Measurements from ENCODE around the gene MROH2A.

MROH2A gene

DNA sequence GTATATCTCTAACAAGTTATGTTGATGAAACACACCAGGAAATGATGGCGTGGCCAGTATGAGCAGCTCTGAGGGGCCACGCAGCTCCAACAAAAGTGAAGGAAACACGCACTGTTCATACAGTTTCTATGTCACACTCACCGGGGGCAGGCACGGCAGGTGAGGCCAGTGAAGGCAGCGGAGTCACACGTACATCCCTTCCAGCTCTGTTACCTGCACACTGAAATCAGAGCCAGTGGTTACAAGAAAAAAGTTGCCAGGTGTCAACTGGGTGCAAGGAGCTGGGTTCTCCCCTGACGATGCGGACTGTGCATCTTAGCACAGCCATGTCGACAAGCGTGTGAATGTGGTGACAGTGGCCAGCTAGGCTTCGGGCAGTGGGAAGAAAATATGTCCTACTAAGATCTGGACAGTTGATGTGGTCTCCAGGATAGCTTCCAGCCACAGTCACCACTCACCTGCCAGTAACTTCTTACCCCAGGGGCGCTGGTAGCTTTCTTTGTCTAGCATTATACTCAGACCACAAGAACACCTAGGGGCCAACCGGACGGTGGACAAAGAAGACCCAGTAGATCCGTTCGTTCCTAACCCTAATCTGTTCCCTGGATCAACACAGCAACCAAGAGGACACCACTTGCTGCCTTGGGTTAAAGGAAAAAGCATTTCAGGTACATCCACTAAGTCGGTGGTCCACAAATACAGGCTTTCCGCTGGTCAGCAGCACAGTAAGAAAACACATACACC is 66.1 kb downstream of the MROH2A start:
- DNase-seq (ENCODE audit: low read depth) = no peak
- TF ChIP-seq, protein P1, sequence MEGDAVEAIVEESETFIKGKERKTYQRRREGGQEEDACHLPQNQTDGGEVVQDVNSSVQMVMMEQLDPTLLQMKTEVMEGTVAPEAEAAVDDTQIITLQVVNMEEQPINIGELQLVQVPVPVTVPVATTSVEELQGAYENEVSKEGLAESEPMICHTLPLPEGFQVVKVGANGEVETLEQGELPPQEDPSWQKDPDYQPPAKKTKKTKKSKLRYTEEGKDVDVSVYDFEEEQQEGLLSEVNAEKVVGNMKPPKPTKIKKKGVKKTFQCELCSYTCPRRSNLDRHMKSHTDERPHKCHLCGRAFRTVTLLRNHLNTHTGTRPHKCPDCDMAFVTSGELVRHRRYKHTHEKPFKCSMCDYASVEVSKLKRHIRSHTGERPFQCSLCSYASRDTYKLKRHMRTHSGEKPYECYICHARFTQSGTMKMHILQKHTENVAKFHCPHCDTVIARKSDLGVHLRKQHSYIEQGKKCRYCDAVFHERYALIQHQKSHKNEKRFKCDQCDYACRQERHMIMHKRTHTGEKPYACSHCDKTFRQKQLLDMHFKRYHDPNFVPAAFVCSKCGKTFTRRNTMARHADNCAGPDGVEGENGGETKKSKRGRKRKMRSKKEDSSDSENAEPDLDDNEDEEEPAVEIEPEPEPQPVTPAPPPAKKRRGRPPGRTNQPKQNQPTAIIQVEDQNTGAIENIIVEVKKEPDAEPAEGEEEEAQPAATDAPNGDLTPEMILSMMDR (IDR thresholded peaks at IDR 0.05; ENCODE audit: control insufficient read depth, extremely low read depth, insufficient read depth) = no peak
- H3K4me3 ChIP-seq (ENCODE audit: low read depth, low read length) = no peak overlapping the region

DNA sequence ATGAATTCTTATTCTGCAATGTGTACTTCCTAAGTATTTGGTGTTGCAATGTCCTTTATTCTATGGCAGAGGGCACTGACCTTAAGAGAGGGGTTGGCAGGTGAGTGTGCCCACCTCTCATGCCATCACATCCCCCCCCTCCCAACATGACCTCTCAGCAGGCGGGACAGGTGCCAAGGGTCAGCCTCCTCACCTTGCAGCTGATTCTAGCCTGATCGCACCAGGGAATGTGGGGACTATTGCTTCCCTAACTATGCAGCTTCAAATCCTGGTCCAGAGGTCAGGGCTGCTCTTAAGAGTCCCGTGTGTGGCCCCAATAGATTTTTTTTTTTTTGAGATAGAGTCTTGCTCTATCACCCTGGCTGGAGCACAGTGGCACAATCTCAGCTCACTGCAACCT is 66.7 kb downstream of the MROH2A start:
- H3K4me3 ChIP-seq (ENCODE audit: low read depth, low read length) = no peak overlapping the region
- TF ChIP-seq, protein P1 (IDR thresholded peaks at IDR 0.05; ENCODE audit: control insufficient read depth, extremely low read depth, insufficient read depth) = no peak
- DNase-seq (ENCODE audit: low read depth) = no peak

DNA sequence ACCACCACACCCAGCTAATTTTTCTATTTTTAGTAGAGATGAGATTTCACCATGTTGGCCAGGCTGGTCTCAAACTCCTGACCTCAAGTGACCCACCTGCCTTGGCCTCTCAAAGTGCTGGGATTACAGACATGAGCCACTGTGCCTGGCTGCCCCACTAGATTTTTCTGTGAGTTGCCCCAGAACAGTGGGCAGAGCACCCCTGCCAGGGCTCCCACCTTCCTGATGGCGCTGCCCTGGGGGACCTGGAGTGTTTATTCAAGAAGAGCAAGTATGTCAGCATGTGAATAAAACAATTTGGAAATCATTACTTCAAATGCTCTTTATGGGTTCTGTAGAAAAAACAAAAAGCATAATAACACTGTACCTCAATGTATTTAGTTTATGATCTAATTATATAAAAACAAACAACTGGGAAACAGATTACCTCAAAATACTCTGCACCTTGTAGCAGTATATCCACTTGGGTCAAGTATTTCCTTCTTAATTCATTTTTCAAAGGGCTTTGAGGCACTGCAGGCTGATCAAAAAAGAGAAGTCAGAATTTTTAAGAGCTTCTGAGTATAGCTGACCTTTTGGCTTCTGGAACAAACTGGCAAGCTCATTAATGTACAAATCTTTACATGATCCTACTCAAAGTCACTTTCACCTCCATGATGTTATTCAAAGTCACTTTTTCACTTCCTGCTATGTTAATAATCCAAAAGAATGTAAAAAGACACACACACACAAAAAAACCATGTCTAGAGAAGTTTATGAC is 67.4 kb downstream of the MROH2A start:
- no peak overlapping the region for H3K4me3 ChIP-seq (ENCODE audit: low read depth, low read length)
- TF ChIP-seq, protein P1 (IDR thresholded peaks at IDR 0.05; ENCODE audit: control insufficient read depth, extremely low read depth, insufficient read depth) = no peak
- no peak for DNase-seq (ENCODE audit: low read depth)

DNA sequence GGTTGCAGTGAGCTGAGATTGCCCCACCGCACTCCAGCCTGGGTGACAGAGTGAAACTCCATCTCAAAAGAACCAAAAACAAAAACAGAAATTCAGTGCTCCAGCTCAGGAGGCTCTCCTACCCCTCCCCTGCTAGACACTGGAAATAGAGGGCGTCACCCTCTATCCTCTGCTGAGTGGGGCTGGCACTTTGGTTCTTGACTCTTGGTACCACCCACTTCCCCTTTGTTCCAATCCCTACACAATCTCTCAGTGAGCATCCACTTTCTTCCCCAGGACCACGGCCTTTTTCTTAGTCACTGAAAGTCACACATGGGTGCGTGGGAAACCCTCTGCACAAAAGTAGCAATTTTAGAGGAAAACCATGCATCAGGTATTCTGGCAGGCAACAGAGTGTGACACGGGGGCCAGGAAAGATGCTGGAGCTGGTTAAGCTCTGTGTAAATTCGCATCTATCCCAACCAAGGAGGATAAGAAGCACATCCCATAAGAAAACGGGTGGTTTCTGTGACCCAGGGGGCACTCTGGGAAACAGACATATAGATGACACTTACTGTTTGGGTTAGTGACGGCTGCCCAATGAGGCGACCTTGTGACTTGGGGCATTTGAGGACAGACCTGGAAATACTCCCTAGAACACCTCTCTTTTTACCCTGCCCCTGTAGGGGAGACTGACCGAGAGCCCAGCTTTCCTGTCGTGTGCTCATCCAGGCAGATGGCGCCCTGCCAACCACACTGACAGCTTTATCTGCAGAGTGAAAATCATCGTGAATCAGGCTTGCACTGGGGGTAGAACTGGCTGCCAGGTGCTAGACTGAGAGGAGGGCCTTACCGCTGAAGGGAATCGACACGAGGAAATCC is 68.5 kb downstream of the MROH2A start:
- TF ChIP-seq, protein P1 (IDR thresholded peaks at IDR 0.05; ENCODE audit: control insufficient read depth, extremely low read depth, insufficient read depth) = no peak
- no peak overlapping the region for H3K4me3 ChIP-seq (ENCODE audit: low read depth, low read length)
- no peak for DNase-seq (ENCODE audit: low read depth)

DNA sequence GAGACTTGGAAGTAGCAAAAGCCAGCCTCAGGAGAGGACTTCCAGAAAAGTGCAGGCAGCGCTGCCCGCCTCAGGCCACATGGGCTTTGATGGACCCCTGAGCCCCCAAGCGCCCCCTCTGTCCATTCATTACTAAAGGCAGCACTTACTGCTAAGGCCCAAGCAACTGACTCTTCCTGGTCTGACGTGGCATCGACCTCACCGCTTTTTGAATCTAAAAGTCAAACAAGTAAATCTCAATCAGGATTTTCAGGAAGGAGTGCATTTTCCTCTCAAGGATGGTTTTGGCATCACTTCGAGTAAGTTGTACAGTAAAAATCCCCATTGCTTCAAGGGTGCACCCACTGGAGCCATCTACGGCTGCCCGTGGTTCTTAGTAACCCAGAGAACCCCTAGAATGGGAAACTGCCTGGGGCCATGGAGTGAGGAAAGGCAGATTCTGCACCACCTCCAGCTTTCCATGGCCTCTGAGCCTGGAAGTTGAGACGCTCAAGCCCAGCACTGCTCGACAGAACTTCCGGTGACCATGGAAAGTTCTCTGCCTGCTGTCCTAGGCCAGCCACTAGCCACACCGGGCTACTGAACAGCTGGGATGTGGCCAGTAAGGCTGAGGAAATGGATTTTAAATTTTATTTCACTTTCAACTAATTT is 69.2 kb downstream of the MROH2A start:
- no peak overlapping the region for H3K4me3 ChIP-seq (ENCODE audit: low read depth, low read length)
- DNase-seq (ENCODE audit: low read depth) = no peak
- TF ChIP-seq, protein P1 (IDR thresholded peaks at IDR 0.05; ENCODE audit: control insufficient read depth, extremely low read depth, insufficient read depth) = no peak

DNA sequence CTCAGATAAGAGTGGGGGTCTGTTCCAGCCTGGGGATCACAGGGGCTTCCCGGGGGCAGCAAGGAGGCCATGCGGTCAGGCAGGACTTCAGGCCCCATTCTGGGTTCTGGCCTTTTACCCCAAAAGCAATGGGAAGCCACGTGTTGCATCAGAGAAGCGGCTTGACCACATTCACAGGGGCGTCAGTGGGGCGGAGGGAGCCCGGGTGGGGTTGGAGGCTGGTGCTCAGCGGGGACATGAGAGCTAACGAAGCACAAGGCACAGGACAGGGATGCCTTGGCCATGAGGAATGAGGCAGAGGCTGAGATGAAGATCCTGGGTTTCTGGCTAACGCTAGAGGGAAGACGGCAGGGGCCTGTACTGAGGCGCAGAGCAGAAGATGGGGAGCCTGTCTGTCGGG is 70.1 kb downstream of the MROH2A start:
- DNase-seq (ENCODE audit: low read depth) = no peak
- TF ChIP-seq, protein P1 (IDR thresholded peaks at IDR 0.05; ENCODE audit: control insufficient read depth, extremely low read depth, insufficient read depth) = no peak

More for the DNA sequence above, 70.1 kb downstream of the MROH2A start:
- no peak overlapping the region for H3K4me3 ChIP-seq (ENCODE audit: low read depth, low read length)

All from LNCaP clone FGC (cell line).